Brain microvascular endothelial cell (primary cell): ENCODE data around the gene COL23A1.

Experiments
- DNase-seq: peaks from one replicate; pipeline ENCODE4 v3.0.0-alpha.2; 2020
- H3K27ac ChIP-seq: fragments of 250-450 bp; sonication (Bioruptor Pico); 2 replicates; pipeline ENCODE4 v1.5.1; 2020; ENCODE audit warnings: mild to moderate bottlenecking, moderate library complexity
- H3K27me3 ChIP-seq: fragments of 250-450 bp; sonication (Bioruptor Pico); replicated peaks from 2 replicates; pipeline ENCODE4 v1.5.1; 2020; ENCODE audit warnings: mild to moderate bottlenecking
- H3K36me3 ChIP-seq: fragments of 250-450 bp; sonication (Bioruptor Pico); replicated peaks from 2 replicates; pipeline ENCODE4 v1.5.1; 2020; ENCODE audit warnings: mild to moderate bottlenecking
- H3K4me3 ChIP-seq: 2 replicates; pipeline ENCODE4 v1.5.1; 2011; ENCODE audit warnings: low read depth, mild to moderate bottlenecking, control low read depth, low read length, moderate library complexity
- CTCF ChIP-seq: IDR thresholded peaks from 2 replicates; pipeline ENCODE4 v1.5.1; 2011; ENCODE audit warnings: low read depth, mild to moderate bottlenecking, moderate library complexity, low read length, control low read depth, inconsistent platforms; ENCODE audit errors: missing control alignments
- in situ Hi-C: cut with HindIII; loops from 2 replicates; pipeline ENCODE4 v1.10.0; 2017; ENCODE audit warnings: low sequenced_read_pairs, low pct_ligation_motif_present

Gene COL23A1

GRCh38 chr5:178473854-178474253, 116.3 kb downstream of the COL23A1 start:
- no peak for TF ChIP-seq CTCF
- no peaks in the 10 kb centered on the region for H3K36me3 ChIP-seq
- no peak overlapping the region for H3K27ac ChIP-seq
- in situ Hi-C loops = no loop called here
- H3K4me3 ChIP-seq = no peak overlapping the region
- H3K27me3 ChIP-seq = no peaks in the 10 kb centered on the region
- DNase-seq = no peak

DNA sequence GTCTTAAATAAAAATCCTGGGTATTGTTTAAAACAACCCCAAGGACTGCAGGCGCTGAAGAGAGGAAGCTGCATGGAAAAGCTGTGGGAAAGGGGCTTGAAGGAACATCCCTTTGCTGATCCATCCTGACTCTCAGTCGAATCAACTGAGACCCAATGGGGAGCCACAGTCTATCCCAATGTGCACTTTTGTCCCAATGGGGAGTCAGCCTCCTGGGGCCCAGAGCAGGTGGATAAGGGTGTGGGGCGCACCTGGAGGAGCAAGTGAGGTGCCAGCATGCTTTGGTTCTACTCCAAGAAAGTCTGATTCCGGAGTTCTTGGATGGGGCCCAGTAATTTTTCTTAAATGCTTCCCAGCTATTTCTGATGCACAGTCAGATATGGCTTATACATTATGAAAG, 118.1 kb downstream of the COL23A1 start:
- TF ChIP-seq CTCF = no peak
- in situ Hi-C loops = no loop called here

GRCh38 chr5:178471711-178472110, 118.5 kb downstream of the COL23A1 start:
- DNase-seq = no peak
- Histone ChIP-seq H3K27ac (no peak overlapping the region), H3K4me3 (no peak overlapping the region), H3K27me3 (no peaks in the 10 kb centered on the region), H3K36me3 (no peaks in the 10 kb centered on the region)
- no peak for TF ChIP-seq CTCF
- in situ Hi-C loops = no loop called here

More for the DNA sequence above, 118.1 kb downstream of the COL23A1 start:
- Histone ChIP-seq H3K36me3 (no peaks in the 10 kb centered on the region), H3K4me3 (no peak overlapping the region), H3K27ac (no peak overlapping the region), H3K27me3 (no peaks in the 10 kb centered on the region)
- no peak for DNase-seq

- H3K4me3 ChIP-seq = no peak overlapping the region
- H3K36me3 ChIP-seq = no peaks in the 10 kb centered on the region
- in situ Hi-C loops = no loop called here
- TF ChIP-seq CTCF = no peak
- no peaks in the 10 kb centered on the region for H3K27me3 ChIP-seq
- no peak overlapping the region for H3K27ac ChIP-seq
- DNase-seq = no peak
These were observed 119.5 kb downstream of the COL23A1 start for GRCh38 chr5:178470760-178471025.

- in situ Hi-C loops = no loop called here
- no peaks in the 10 kb centered on the region for H3K27me3 ChIP-seq
- no peak overlapping the region for H3K4me3 ChIP-seq
- H3K36me3 ChIP-seq = no peaks in the 10 kb centered on the region
- TF ChIP-seq CTCF = no peak
- H3K27ac ChIP-seq = no peak overlapping the region
- DNase-seq = no peak
These were observed 120.0 kb downstream of the COL23A1 start for GRCh38 chr5:178469975-178470759.
